ENCODE data around the gene DNER. TPM values are rescaled to one million over a fixed set of nuclear protein-coding genes. Genes with fewer than 3 reads are reported as not detected.

DNER gene
- total and polyA plus RNA-seq, 10 of the 15 experiments (the other 5 are each of a cell fraction or from before 2014, with no cell fraction given): 0.04 to 0.08 (median 0.07) TPM; not detected in 7

DNA sequence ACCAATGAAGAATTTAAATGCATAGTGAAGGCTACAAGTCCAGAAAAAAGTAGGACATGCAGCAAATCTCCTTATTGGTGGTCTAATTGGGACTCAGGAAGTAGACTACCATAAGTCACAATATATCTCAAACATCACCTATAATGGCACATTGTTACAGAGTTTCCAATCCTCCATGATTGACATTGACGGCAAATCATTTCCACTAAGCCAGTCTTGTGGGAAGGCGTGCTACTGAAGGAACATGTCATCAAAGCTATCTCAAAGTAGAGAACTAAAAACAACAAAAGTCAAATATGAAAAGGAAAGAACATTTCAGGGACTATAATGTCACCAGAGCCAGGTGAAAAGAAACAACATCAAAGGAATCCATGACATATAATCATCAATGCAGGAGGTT is 276.9 kb downstream of the DNER start:
- no peaks in the 10 kb centered on the region for H3K27me3 ChIP-seq (replicated peaks in 1 of 2; ENCODE audit: control insufficient read depth in 2 of 2, insufficient read depth in 2 of 2, low read length in 1 of 2)
- H2AFZ ChIP-seq (ENCODE audit: control insufficient read depth, low read depth, low read length): no peak overlapping the region
- ChIA-PET CTCF (no interaction called here), SMC1A (ENCODE audit: uncharacterized antibody, unreplicated experiment) (no interaction called here), RAD21 (ENCODE audit: unreplicated experiment) (no interaction called here), POLR2A (no interaction called here)
- H3K79me2 ChIP-seq (ENCODE audit: control insufficient read depth, insufficient read depth, low read length): no peaks in the 10 kb centered on the region
- in situ Hi-C loops (cut with MboI): no loop called here
- no peaks in the 10 kb centered on the region for H3K36me3 ChIP-seq (ENCODE audit: control insufficient read depth in 2 of 2, insufficient read depth in 2 of 2, low read length in 1 of 2)
- H3K9ac ChIP-seq (ENCODE audit: control insufficient read depth, insufficient read depth, low read length): no peak overlapping the region
- intact Hi-C loops (cut with micrococcal nuclease; ENCODE audit: unreplicated experiment): no loop called here
- no peaks in the 10 kb centered on the region for H3K4me1 ChIP-seq (ENCODE audit: control insufficient read depth, insufficient read depth, low read length)
- no TSS peak for BruUV-seq (replicated peaks)
- no peak overlapping the region for H3K4me2 ChIP-seq (ENCODE audit: control insufficient read depth, insufficient read depth)
- DNase-seq (ENCODE audit: low read depth, low spot score) (no peak), ATAC-seq (no peak), FAIRE-seq (no peak)
- H4K20me1 ChIP-seq (ENCODE audit: control insufficient read depth, insufficient read depth): no peaks in the 10 kb centered on the region
- WGBS (ENCODE audit: insufficient coverage, insufficient replicate concordance, low lambda C conversion rate, missing lambda C conversion rate): 50% methylated on average over 2 of the region's 2 CpGs
- H3K27ac ChIP-seq (ENCODE audit: control insufficient read depth, insufficient read depth): no peak overlapping the region
- no peak overlapping the region for H3K4me3 ChIP-seq
- no peak for TF ChIP-seq SMAD1 (IDR thresholded peaks at IDR 0.05; ENCODE audit: low read depth, partially characterized antibody)
- no peak for TF ChIP-seq NFYB (IDR thresholded peaks at IDR 0.05; ENCODE audit: insufficient read depth, low read depth, low read length)
- TF ChIP-seq, protein P1, sequence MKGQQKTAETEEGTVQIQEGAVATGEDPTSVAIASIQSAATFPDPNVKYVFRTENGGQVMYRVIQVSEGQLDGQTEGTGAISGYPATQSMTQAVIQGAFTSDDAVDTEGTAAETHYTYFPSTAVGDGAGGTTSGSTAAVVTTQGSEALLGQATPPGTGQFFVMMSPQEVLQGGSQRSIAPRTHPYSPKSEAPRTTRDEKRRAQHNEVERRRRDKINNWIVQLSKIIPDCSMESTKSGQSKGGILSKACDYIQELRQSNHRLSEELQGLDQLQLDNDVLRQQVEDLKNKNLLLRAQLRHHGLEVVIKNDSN (IDR thresholded peaks at IDR 0.05; ENCODE audit: borderline replicate concordance, extremely low read length, insufficient read depth, low read depth, low read length): no peak
- TF ChIP-seq YBX1 (IDR thresholded peaks at IDR 0.05): no peak
- TF ChIP-seq, protein P2, sequence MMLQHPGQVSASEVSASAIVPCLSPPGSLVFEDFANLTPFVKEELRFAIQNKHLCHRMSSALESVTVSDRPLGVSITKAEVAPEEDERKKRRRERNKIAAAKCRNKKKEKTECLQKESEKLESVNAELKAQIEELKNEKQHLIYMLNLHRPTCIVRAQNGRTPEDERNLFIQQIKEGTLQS (IDR thresholded peaks at IDR 0.05; ENCODE audit: borderline replicate concordance, extremely low read depth, low read depth, low read length): no peak
- no peak for TF ChIP-seq CREM (IDR thresholded peaks at IDR 0.05; ENCODE audit: low read depth)
- TF ChIP-seq, protein P3, sequence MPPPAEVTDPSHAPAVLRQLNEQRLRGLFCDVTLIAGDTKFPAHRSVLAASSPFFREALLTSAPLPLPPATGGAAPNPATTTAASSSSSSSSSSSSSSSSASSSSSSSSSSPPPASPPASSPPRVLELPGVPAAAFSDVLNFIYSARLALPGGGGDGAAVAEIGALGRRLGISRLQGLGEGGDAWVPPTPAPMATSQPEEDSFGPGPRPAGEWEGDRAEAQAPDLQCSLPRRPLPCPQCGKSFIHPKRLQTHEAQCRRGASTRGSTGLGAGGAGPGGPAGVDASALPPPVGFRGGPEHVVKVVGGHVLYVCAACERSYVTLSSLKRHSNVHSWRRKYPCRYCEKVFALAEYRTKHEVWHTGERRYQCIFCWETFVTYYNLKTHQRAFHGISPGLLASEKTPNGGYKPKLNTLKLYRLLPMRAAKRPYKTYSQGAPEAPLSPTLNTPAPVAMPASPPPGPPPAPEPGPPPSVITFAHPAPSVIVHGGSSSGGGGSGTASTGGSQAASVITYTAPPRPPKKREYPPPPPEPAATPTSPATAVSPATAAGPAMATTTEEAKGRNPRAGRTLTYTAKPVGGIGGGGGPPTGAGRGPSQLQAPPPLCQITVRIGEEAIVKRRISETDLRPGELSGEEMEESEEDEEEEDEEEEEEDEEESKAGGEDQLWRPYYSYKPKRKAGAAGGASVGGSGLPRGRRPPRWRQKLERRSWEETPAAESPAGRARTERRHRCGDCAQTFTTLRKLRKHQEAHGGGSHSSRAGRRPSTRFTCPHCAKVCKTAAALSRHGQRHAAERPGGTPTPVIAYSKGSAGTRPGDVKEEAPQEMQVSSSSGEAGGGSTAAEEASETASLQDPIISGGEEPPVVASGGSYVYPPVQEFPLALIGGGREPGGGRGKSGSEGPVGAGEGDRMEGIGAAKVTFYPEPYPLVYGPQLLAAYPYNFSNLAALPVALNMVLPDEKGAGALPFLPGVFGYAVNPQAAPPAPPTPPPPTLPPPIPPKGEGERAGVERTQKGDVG (CRISPR knock-in tag; IDR thresholded peaks at IDR 0.05): no peak
- TF ChIP-seq TCF3 (IDR thresholded peaks at IDR 0.05; ENCODE audit: borderline replicate concordance, insufficient read depth, low read depth, low read length): no peak
- no peak for TF ChIP-seq POLR2AphosphoS2 (IDR thresholded peaks at IDR 0.05; ENCODE audit: low read depth, low read length)
- no peak for TF ChIP-seq MYB (IDR thresholded peaks at IDR 0.05; ENCODE audit: borderline replicate concordance, low read depth, low read length)
- TF ChIP-seq PAX8 (IDR thresholded peaks at IDR 0.05): no peak
- no peak for TF ChIP-seq IKZF1 (conservative IDR thresholded peaks at IDR 0.05)
- H3K9me3 ChIP-seq (replicated peaks; ENCODE audit: control insufficient read depth, insufficient read depth, low read length): no peaks in the 10 kb centered on the region
